Type B pancreatic cell (in vitro differentiated cells): ENCODE results near the gene SGSH. TPM values are rescaled to one million over a fixed set of nuclear protein-coding genes. Genes with fewer than 3 reads are reported as not detected.

ENCODE experiments used
- DNase-seq: peaks from one replicate; pipeline ENCODE4 v3.0.0; 2021; ENCODE audit warnings: mixed read lengths; ENCODE audit not compliant: unreplicated experiment; ENCODE audit errors: extremely low spot score
- H3K27ac Mint-ChIP-seq: 2 replicates; pipeline ENCODE4 v1.8.0; 2021; ENCODE audit warnings: mild to moderate bottlenecking, mixed read lengths
- H3K27me3 Mint-ChIP-seq: 2 replicates; pipeline ENCODE4 v1.8.0; 2021; ENCODE audit warnings: mixed read lengths
- H3K36me3 Mint-ChIP-seq: 2 replicates; pipeline ENCODE4 v1.8.0; 2021; ENCODE audit warnings: mixed read lengths
- H3K4me1 Mint-ChIP-seq: one replicate; pipeline ENCODE4 v1.8.0; 2021; ENCODE audit warnings: mixed read lengths; ENCODE audit not compliant: unreplicated experiment
- H3K4me3 Mint-ChIP-seq: 2 replicates; pipeline ENCODE4 v1.8.0; 2021; ENCODE audit warnings: mild to moderate bottlenecking, mixed read lengths
- H3K9me3 Mint-ChIP-seq: 2 replicates; pipeline ENCODE4 v1.8.0; 2021; ENCODE audit warnings: mixed read lengths
- CTCF ChIP-seq: fragments of 200-600 bp; sonication (generic); conservative IDR thresholded peaks from 2 replicates; pipeline ENCODE4 v1.5.0; 2021; ENCODE audit warnings: antibody characterized with exemption, mild to moderate bottlenecking
- total RNA-seq: library from RNA; stranded (reverse); gene quantifications from 2 replicates; pipeline ENCODE4 v1.2.1, GENCODE V29; 2021; ENCODE audit warnings: low replicate concordance

The SGSH gene
- total RNA-seq, 1 donor from 2014 or later, result 40.5 TPM

- no peaks in the 10 kb centered on the region for H3K36me3 Mint-ChIP-seq
- H3K27ac Mint-ChIP-seq, result no peak overlapping the region
- no peak for DNase-seq
- no peaks in the 10 kb centered on the region for H3K27me3 Mint-ChIP-seq
- H3K4me3 Mint-ChIP-seq, result no peak overlapping the region
- peaks cover 11% of the 10 kb centered on the region for H3K4me1 Mint-ChIP-seq
- no peak for TF ChIP-seq CTCF
- no peaks in the 10 kb centered on the region for H3K9me3 Mint-ChIP-seq
Observed at GRCh38 chr17:80187515-80187941, 32.6 kb downstream of the SGSH start.

- Mint-ChIP-seq H3K4me1 (peaks cover 9% of the 10 kb centered on the region), H3K36me3 (no peaks in the 10 kb centered on the region), H3K27ac (no peak overlapping the region), H3K9me3 (no peaks in the 10 kb centered on the region), H3K27me3 (no peaks in the 10 kb centered on the region), H3K4me3 (no peak overlapping the region)
- TF ChIP-seq CTCF, result no peak
- DNase-seq, result no peak
Observed at GRCh38 chr17:80187090-80187489, 33.0 kb downstream of the SGSH start.

GRCh38 chr17:80185968-80186367 lies 34.2 kb downstream of the SGSH start:
- Mint-ChIP-seq H3K4me1 (peaks cover 3% of the 10 kb centered on the region), H3K27me3 (no peaks in the 10 kb centered on the region), H3K4me3 (no peak overlapping the region), H3K36me3 (no peaks in the 10 kb centered on the region), H3K9me3 (no peaks in the 10 kb centered on the region), H3K27ac (no peak overlapping the region)
- no peak for DNase-seq
- TF ChIP-seq CTCF, result no peak

GRCh38 chr17:80184423-80184714 lies 35.8 kb downstream of the SGSH start:
- Mint-ChIP-seq H3K9me3 (no peaks in the 10 kb centered on the region), H3K4me1 (peaks cover 3% of the 10 kb centered on the region), H3K36me3 (no peaks in the 10 kb centered on the region), H3K27me3 (no peaks in the 10 kb centered on the region), H3K27ac (no peak overlapping the region), H3K4me3 (no peak overlapping the region)
- no peak for TF ChIP-seq CTCF
- no peak for DNase-seq

- Mint-ChIP-seq H3K4me3 (no peak overlapping the region), H3K9me3 (no peaks in the 10 kb centered on the region), H3K27me3 (no peaks in the 10 kb centered on the region), H3K36me3 (no peaks in the 10 kb centered on the region), H3K4me1 (peaks cover 7% of the 10 kb centered on the region), H3K27ac (no peak overlapping the region)
- TF ChIP-seq CTCF, result no peak
- DNase-seq, result no peak
Observed at GRCh38 chr17:80183581-80184422, 36.3 kb downstream of the SGSH start.

- TF ChIP-seq CTCF, result no peak
- Mint-ChIP-seq H3K9me3 (no peaks in the 10 kb centered on the region), H3K4me3 (no peak overlapping the region), H3K4me1 (peaks cover 7% of the 10 kb centered on the region), H3K27ac (no peak overlapping the region), H3K27me3 (no peaks in the 10 kb centered on the region), H3K36me3 (no peaks in the 10 kb centered on the region)
- DNase-seq, result no peak
Observed at GRCh38 chr17:80182845-80183223, 37.3 kb downstream of the SGSH start.
